ENCODE measurements around the gene NRXN2.
"Not testable (repeated sequence)": the region's sequence is repeated elsewhere in the genome, so short reads cannot be mapped to it uniquely, and the experiment has no call there.

Gene NRXN2

GRCh38 chr11:64674774-64675173, 48.2 kb downstream of the NRXN2 start:
- DNase-seq (ENCODE audit: low read depth in 2 of 2): no peak

DNA sequence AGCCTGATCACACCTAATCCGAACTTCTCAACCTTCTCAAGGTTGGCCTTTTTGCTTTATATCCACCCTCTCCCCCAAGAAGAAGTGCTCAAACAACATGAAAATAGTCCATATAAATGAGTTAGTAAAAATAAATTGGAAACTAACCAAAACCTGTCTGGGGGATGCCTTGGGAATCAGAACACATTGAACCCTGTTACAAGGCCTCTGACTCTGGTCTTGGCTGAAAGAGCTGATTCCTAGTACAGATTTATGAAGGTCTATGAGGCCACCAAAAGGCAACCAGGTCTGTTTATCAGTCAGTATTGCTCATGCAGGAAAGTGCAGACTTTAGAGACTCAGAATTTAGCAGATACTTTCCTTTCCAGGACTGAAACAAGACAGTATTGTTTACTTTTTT, 49.7 kb downstream of the NRXN2 start:
- no peak for DNase-seq (ENCODE audit: low read depth in 2 of 2)

DNA sequence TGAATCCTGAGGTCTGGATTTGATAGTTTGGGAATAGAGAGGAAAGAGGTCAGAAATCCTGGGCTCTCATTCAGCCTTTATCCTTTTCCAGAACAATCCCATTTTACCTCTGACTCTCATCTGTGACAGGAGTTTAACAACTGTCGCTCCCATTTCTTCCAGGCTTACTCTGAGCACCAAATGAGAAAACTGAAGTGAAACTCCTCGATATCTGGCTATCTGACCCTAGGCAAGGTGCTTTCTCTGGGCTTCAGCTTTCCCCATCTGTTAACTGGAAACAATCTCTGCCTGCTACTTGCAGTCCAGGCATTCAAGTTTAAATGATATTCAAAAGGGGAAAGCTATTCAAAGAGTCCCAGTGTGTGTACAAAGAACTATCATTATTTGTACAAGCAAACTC, 50.1 kb downstream of the NRXN2 start:
- no peak for DNase-seq (ENCODE audit: low read depth in 2 of 2)

GRCh38 chr11:64670975-64671374, 52.0 kb downstream of the NRXN2 start:
- DNase-seq (ENCODE audit: low read depth in 2 of 2): no peak

DNA sequence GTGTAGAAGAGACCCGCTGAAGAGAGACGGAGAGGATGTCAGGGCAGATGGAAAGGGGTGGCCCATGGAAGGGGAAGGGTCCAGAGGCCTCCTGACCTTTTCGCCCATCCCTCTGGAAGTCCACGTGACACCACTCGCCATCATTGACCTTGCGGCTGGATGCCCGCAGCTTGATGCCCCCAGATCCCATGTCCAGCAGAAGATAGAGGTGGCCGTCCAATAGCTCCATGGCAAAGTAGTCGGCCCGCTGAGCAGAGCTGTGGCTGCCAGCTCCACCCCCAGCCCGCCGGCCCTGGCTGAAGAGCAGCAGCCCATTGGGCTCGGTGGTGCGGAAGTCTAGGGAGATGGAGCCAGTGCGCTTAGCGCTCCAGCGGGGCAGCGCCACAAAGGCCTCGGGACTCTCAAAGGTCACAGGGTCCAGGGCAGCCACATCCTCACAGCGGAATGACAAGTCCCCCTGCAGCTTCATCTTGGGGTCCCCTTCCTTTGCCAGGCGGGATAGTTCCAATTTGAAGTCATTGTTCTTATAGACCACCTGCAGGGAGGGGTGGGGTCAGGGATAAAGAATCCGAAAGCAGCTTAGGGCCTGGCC, 55.7 kb downstream of the NRXN2 start:
- no peak for DNase-seq (ENCODE audit: low read depth in 2 of 2)

DNA sequence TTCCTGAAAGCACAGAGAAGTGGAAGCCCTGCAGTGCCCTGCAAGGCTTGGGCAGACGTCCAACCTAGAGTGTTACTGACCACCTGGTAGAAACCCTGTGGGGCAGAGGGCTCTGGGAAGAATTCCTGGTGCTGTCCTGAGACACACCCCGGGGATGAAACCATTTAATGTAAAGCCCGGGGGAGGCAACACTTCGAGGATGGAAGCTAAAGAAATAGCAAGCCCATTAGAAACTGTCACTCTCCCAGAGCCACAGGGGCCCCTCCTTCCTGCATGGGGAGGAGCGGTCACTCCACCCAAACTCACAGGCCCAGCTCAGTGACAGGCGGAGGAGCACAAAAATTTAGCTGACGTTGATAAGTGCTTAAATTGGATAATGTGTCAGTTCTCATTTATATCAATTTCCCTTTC, 57.6 kb downstream of the NRXN2 start:
- no peak for DNase-seq (ENCODE audit: low read depth in 2 of 2)

DNA sequence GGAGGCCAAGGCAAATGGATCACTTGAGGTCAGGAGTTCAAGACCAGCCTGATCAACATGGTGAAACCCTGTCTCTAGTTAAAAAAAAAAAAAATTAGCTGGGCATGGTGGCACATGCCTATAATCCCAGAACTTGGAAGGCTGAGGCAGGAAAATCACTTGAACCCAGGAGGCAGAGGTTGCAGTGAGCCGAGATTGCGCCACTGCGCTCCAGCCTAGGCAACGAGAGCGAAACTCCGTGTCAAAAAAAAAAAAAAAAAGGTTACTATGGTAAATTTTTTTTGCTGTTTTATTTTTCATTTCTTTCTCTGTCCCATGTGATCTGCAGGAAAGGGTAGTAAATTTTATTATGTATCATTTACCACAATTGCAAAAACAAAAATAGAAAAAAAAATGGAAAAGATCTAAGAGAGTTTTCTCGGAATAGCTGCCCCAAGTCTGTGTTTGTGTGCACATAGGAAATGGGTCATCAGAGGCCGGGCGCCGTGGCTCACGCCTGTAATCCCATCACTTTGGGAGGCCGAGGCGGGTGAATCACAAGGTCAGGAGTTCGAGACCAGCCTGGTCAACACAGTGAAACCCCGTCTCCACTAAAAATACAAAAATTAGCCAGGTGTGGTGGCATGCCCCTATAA, 58.6 kb downstream of the NRXN2 start:
- not testable (repeated sequence) for DNase-seq (ENCODE audit: low read depth in 2 of 2)

DNA sequence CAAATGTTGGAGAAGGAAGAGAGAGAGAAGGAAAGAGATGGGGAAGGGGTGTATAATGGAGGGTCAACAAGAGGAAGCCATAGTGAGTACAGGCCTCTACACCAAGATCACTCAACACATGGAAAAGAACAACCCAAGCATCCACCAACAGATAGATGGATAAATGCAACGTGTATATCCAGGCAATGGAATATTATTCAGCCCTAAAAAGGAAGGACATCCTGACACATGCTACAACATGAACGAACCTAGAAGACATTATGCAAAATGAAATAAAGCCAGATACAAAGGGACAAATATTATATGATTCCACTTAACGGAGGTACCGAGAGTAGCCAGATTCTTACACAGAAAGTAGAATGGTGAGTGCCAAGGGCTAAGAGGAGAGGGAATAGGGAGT, 59.3 kb downstream of the NRXN2 start:
- no peak for DNase-seq (ENCODE audit: low read depth in 2 of 2)

DNA sequence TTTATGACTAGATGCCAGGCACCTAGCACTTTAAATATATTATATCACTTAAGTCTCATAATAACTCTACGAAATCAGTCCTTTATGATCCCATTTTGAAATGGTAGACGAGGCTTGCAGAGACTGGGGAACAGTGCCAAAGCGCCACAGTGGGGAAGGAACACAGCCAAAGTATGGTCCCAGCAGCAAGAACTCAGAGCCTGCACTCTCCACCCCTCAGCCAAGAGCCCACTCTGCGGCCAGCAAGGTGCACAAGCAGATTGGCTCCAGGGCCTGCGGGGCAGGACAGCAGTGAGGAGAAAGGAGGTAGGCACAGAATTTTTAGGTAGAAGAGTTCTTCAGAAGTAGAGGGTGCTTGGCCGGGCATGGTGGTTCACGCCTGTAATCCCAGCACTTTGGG, 61.4 kb downstream of the NRXN2 start:
- DNase-seq (ENCODE audit: low read depth in 2 of 2): no peak

DNA sequence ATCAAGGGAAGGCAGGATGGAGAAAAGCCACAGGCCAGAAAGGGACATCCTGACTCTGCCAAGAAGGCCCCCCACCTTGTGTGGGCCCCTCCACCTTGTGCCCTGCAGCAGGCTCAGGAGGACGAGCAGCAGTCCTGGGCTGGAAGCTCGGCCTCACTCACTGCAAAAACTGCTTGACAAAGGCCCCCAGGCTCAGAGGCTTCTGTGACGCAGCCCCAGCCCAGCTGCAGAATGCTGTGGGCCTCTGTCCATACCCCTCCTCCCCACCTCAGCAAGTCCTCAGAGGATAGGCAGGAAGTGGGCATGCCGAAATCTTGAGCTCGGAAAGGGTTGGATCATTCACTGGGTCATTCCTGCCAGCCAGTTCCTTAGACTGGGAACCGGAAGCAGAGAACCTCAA, 61.9 kb downstream of the NRXN2 start:
- no peak for DNase-seq (ENCODE audit: low read depth in 2 of 2)

DNA sequence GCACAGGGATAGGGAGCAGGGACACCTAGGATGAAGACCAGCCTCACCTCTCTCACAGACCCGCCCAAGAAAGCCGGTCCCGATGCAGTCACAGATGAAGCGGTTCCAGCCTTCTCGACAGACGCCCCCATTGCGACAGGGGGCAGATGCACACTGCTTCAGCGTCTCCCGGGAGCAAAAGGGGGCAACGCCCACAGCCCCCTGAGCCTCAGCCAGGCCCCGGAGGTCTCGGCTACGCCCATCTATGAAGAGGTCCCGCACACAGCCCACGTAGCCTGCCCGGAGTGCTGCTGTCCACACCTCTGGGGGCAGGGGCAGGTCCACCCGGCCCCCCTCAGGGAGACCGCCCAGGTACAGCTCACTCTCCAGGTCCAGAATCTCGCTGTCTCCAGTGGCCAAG, 62.3 kb downstream of the NRXN2 start:
- DNase-seq (ENCODE audit: low read depth in 2 of 2): no peak

DNA sequence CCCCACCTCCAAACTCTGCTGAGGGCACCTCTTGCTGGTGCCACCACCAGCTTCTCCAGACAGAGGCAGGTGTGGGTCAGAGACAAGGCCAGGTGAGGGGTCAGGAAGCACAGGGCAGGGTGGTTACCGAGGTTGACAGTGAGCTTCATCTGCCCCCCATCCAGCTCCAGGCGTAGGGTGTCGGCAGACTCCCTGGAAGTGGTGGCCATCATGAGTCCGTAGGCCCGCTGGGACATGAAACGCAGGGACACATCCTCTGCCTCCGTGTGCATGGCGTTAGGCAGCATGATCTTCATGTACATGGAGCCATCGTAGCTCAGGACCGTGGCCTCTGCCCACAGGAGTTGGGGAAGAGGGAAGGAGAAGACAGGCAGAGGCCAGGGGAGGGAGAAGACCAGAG, 62.8 kb downstream of the NRXN2 start:
- DNase-seq (ENCODE audit: low read depth in 2 of 2): no peak

DNA sequence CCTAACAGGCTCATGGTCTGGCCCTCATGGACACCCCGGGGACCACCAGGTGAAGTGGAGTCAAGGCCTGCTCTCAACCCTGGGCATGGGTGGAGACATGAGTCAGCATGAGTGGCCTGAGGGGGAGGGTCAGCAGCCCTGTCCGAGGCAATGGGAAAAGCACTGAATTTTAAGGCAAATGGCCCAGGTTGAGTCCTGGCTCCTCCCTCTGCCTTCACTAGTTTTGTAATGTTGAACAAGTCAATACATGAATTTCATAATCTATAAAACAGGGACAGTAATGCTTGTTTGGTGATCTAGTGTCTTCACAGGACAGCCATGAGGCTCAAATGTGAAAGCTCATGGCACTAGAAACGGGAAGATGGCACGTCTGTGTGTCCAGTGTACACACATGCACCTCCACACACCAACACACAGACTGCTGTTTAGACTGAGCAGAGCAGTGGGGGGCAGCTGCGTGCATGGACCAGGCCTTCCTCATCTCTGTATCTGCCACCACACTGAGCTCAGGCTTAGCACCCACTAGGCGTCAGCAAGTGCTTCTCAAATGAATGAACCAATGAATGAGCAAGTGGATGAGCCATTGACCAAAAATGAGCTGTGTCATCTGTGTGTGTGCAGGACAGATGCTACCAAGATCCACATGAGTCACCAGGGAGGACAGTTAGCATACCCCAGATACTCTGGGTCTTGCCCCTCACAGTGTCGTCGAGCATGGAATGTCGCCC, 63.4 kb downstream of the NRXN2 start:
- DNase-seq (ENCODE audit: low read depth in 2 of 2): no peak

GRCh38 chr11:64658265-64658664, 64.7 kb downstream of the NRXN2 start:
- no peak for DNase-seq (ENCODE audit: low read depth in 2 of 2)

DNA sequence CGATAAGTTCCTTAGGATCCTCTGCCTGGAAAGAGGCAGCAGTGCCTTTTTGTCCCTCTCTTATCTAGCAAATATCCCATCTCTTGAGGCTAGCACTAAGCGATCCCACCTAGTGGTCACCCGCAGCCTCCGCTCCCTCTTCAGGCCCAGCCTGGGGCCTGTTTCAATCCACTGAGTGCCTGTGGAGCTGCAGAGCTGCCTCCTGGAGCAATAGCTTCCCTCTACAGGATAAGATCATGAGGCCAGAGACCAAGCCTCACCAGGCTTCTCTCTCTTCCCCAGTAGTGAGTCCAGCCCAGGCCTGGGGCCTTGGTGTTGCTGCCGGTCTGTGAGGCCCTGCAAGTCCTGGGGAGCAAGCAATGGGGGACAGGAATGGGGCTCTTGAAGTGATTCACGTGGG, 66.1 kb downstream of the NRXN2 start:
- DNase-seq (ENCODE audit: low read depth in 2 of 2): no peak

GRCh38 chr11:64655941-64656601, 66.9 kb downstream of the NRXN2 start:
- no peak for DNase-seq (ENCODE audit: low read depth in 2 of 2)

DNA sequence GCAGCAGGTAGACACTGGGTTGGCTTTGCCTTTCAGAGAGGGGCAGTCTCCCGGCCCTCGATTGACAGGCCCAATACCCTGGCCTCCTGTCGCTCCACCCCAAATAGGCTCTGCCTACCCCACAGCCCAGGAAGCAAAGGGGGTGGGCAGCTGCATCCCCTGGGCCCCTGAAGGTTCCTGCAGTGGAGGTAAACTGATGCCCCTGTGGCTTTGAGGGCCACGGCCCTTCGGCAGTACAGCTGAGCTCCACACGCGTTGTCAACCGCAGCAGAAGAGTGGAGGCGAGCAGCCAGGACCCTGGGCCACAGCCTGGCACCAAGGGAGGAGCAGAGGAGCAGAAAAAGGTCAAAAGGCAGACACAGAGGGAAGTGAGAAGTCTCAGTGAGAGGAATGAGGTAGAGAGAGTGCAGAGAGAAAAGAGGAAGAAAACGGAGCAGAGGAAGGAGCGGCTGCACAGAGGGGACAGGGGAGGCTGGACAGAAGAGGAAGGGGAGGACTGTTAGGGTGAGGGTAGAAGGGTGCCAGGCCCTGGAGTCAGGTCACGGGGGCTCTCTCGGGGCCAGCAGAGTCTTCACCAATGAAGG, 67.9 kb downstream of the NRXN2 start:
- no peak for DNase-seq (ENCODE audit: low read depth in 2 of 2)

GRCh38 chr11:64654439-64654838, 68.6 kb downstream of the NRXN2 start:
- no peak for DNase-seq (ENCODE audit: low read depth in 2 of 2)

GRCh38 chr11:64653388-64653973, 69.5 kb downstream of the NRXN2 start:
- DNase-seq (ENCODE audit: low read depth in 2 of 2): no peak

DNA sequence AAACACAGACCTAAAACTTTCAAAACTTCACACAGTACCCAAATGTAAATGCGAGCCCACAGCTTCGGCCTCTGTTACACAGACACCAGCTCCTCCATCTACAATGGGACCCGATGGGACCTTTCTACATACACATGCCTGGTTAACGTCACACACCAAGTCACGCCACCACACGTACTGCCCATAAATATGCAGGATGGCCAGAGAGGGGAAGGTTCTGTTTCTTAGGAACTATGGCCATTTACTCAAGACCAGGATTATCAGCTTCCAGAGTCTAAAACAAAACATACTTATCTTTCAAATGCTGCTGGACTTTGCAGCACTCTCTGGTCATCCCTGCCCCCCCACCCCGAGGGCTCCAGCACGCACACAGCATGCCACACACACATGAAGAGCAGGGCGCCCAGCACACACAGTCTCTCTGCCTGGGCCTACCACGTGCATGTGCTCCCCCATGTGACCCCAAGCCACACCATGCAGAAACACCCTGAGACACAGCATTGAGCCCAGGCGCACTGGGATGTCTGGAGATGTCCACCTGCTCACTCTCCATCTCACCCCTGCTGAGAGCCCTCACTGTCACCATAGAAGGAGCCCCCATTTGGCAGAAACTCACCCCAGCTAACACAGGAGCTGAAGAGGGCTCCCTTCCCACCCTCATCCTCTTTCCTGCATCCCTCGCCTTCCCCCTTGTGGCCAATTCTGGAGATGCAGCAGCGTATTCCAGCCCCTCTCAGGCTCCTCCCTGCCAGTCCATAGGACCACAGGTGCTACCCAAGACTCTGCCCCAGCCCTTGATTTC, 70.2 kb downstream of the NRXN2 start:
- peak; percentile 29 to 46 for DNase-seq (ENCODE audit: low read depth in 2 of 2)

- DNase-seq (ENCODE audit: low read depth in 2 of 2): no peak
These were observed 72.0 kb downstream of the NRXN2 start for GRCh38 chr11:64650923-64651523.
